Karpas-422 (cell line): ENCODE results near the gene TMEM163. TPM values are rescaled to one million over a fixed set of nuclear protein-coding genes. Genes with fewer than 3 reads are reported as not detected.
"Not testable (repeated sequence)": the region's sequence is repeated elsewhere in the genome, so short reads cannot be mapped to it uniquely, and the experiment has no call there.

ENCODE experiments used
- DNase-seq: peaks from one replicate; pipeline ENCODE4 v3.0.0-alpha.2; 2015
- H2AFZ ChIP-seq: fragments of 200-600 bp; sonication (generic); 2 replicates; pipeline ENCODE4 v1.6.1; 2014; ENCODE audit warnings: antibody characterized with exemption, low read length, mixed read lengths
- H3K27ac ChIP-seq: fragments of 200-600 bp; sonication (generic); 2 replicates; pipeline ENCODE4 v1.5.1; 2014; ENCODE audit warnings: mild to moderate bottlenecking, low read length, moderate library complexity
- H3K27me3 ChIP-seq: fragments of 200-600 bp; sonication (generic); 2 replicates; pipeline ENCODE4 v1.6.1; 2014; ENCODE audit warnings: low read length, mixed read lengths
- H3K36me3 ChIP-seq: fragments of 200-600 bp; sonication (generic); 2 replicates; pipeline ENCODE4 v1.6.1; 2014; ENCODE audit warnings: low read length, mixed read lengths; ENCODE audit not compliant: insufficient read depth
- H3K4me1 ChIP-seq: fragments of 200-600 bp; sonication (generic); 2 replicates; pipeline ENCODE4 v1.6.1; 2014; ENCODE audit warnings: mild to moderate bottlenecking, low read length, mixed read lengths
- H3K4me2 ChIP-seq: fragments of 200-600 bp; sonication (generic); 2 replicates; pipeline ENCODE4 v1.6.1; 2014; ENCODE audit warnings: low read length, low read depth, mild to moderate bottlenecking; ENCODE audit not compliant: poor library complexity, severe bottlenecking
- H3K4me3 ChIP-seq: fragments of 200-600 bp; sonication (generic); 2 replicates; pipeline ENCODE4 v1.5.1; 2014; ENCODE audit warnings: mild to moderate bottlenecking, antibody characterized with exemption, low read length, mixed read lengths
- H3K79me2 ChIP-seq: fragments of 200-600 bp; sonication (generic); 2 replicates; pipeline ENCODE4 v1.6.1; 2014; ENCODE audit warnings: mild to moderate bottlenecking, low read length, mixed read lengths
- H3K9ac ChIP-seq: fragments of 200-600 bp; sonication (generic); 2 replicates; pipeline ENCODE4 v1.6.0; 2014; ENCODE audit warnings: low read length
- H3K9me2 ChIP-seq: fragments of 200-600 bp; sonication (generic), shearing (Covaris generic); replicated peaks from 2 replicates; pipeline ENCODE4 v1.6.0; 2014; ENCODE audit warnings: mild to moderate bottlenecking, low read length, moderate library complexity; ENCODE audit not compliant: insufficient read depth
- H3K9me3 ChIP-seq: fragments of 300-700, 200-600 bp; sonication (generic); 2 replicates; pipeline ENCODE4 v1.6.1; 2014; ENCODE audit warnings: low read length, mixed read lengths
- H4K20me1 ChIP-seq: fragments of 200-600 bp; sonication (generic); 2 replicates; pipeline ENCODE4 v1.6.1; 2014; ENCODE audit warnings: mild to moderate bottlenecking, antibody characterized with exemption, low read length, low read depth; ENCODE audit not compliant: insufficient read depth
- total RNA-seq: library from RNA; depleted of rRNA; stranded (reverse); fragments of >200 nt; shearing (Covaris generic); gene quantifications from 2 replicates; pipeline ENCODE4 v1.2.3, GENCODE V29; 2014; ENCODE audit warnings: low replicate concordance

The TMEM163 gene
- total RNA-seq, 1 experiment from 2014 or later, result 4.7 TPM

GRCh38 chr2:134662751-134663150 lies 56.0 kb downstream of the TMEM163 start:
- Histone ChIP-seq H3K27ac (no peak overlapping the region), H2AFZ (no peak overlapping the region), H3K79me2 (no peaks in the 10 kb centered on the region), H3K9me3 (no peaks in the 10 kb centered on the region), H3K4me1 (peaks cover 5% of the 10 kb centered on the region; the same call in 1 of the 2 replicates), H3K9ac (no peak overlapping the region), H3K4me2 (no peak overlapping the region), H3K36me3 (no peaks in the 10 kb centered on the region), H3K4me3 (no peak overlapping the region), H4K20me1 (no peaks in the 10 kb centered on the region), H3K27me3 (no peaks in the 10 kb centered on the region), H3K9me2 (no peaks in the 10 kb centered on the region)
- no peak for DNase-seq

GRCh38 chr2:134660626-134661402 lies 58.0 kb downstream of the TMEM163 start:
- Histone ChIP-seq H4K20me1 (no peaks in the 10 kb centered on the region), H3K27me3 (no peaks in the 10 kb centered on the region), H3K4me3 (no peak overlapping the region), H3K79me2 (no peaks in the 10 kb centered on the region), H3K9me2 (no peaks in the 10 kb centered on the region), H3K4me2 (no peak overlapping the region), H2AFZ (no peak overlapping the region), H3K27ac (no peak overlapping the region), H3K9me3 (no peaks in the 10 kb centered on the region), H3K36me3 (no peaks in the 10 kb centered on the region), H3K9ac (no peak overlapping the region), H3K4me1 (peaks cover 5% of the 10 kb centered on the region; the same call in 1 of the 2 replicates)
- DNase-seq, result no peak

- no peaks in the 10 kb centered on the region for H4K20me1 ChIP-seq
- H3K9me2 ChIP-seq, result no peaks in the 10 kb centered on the region
- H2AFZ ChIP-seq, result no peak overlapping the region
- H3K36me3 ChIP-seq, result no peaks in the 10 kb centered on the region
- H3K9me3 ChIP-seq, result no peaks in the 10 kb centered on the region
- no peaks in the 10 kb centered on the region for H3K27me3 ChIP-seq
- no peaks in the 10 kb centered on the region for H3K79me2 ChIP-seq
- no peak overlapping the region for H3K4me3 ChIP-seq
- peaks cover 5% of the 10 kb centered on the region; the same call in 1 of the 2 replicates for H3K4me1 ChIP-seq
- H3K4me2 ChIP-seq, result no peak overlapping the region
- no peak for DNase-seq
- H3K9ac ChIP-seq, result no peak overlapping the region
- H3K27ac ChIP-seq, result no peak overlapping the region
Observed at GRCh38 chr2:134659724-134660123, 59.1 kb downstream of the TMEM163 start.

GRCh38 chr2:134657650-134658250 lies 61.0 kb downstream of the TMEM163 start:
- Histone ChIP-seq H3K9me3 (no peaks in the 10 kb centered on the region), H3K4me1 (peaks cover 5% of the 10 kb centered on the region; the same call in 1 of the 2 replicates), H3K36me3 (no peaks in the 10 kb centered on the region), H3K79me2 (no peaks in the 10 kb centered on the region), H3K4me3 (no peak overlapping the region), H4K20me1 (no peaks in the 10 kb centered on the region), H3K27me3 (no peaks in the 10 kb centered on the region), H3K9ac (no peak overlapping the region), H3K9me2 (no peaks in the 10 kb centered on the region), H3K4me2 (no peak overlapping the region), H3K27ac (no peak overlapping the region), H2AFZ (no peak overlapping the region)
- peak; percentile 74 for DNase-seq

GRCh38 chr2:134656391-134656790 lies 62.4 kb downstream of the TMEM163 start:
- H2AFZ ChIP-seq, result not testable (repeated sequence)

GRCh38 chr2:134648586-134648985 lies 70.2 kb downstream of the TMEM163 start:
- no peak overlapping the region for H3K9ac ChIP-seq
- no peaks in the 10 kb centered on the region for H3K9me2 ChIP-seq
- no peaks in the 10 kb centered on the region for H3K9me3 ChIP-seq
- peaks cover 5% of the 10 kb centered on the region for H3K4me1 ChIP-seq
- H3K79me2 ChIP-seq, result no peaks in the 10 kb centered on the region
- no peaks in the 10 kb centered on the region for H3K27me3 ChIP-seq
- no peak overlapping the region for H3K4me2 ChIP-seq
- no peak overlapping the region for H3K4me3 ChIP-seq
- no peaks in the 10 kb centered on the region for H4K20me1 ChIP-seq
- no peak overlapping the region for H2AFZ ChIP-seq
- no peak overlapping the region for H3K27ac ChIP-seq
- no peaks in the 10 kb centered on the region for H3K36me3 ChIP-seq
- DNase-seq, result no peak

More at GRCh38 chr2:134656391-134656790, 62.4 kb downstream of the TMEM163 start:
- H3K9me2 ChIP-seq, H3K4me2 ChIP-seq, H3K27me3 ChIP-seq, DNase-seq, H4K20me1 ChIP-seq, H3K4me1 ChIP-seq, H3K9ac ChIP-seq, H3K4me3 ChIP-seq, H3K9me3 ChIP-seq, H3K27ac ChIP-seq, H3K36me3 ChIP-seq, H3K79me2 ChIP-seq: not testable (repeated sequence)

- Histone ChIP-seq H4K20me1 (no peaks in the 10 kb centered on the region), H3K4me3 (no peak overlapping the region), H3K9ac (no peak overlapping the region), H2AFZ (no peak overlapping the region), H3K36me3 (no peaks in the 10 kb centered on the region), H3K27ac (no peak overlapping the region), H3K4me2 (no peak overlapping the region), H3K79me2 (no peaks in the 10 kb centered on the region), H3K4me1 (peaks cover 5% of the 10 kb centered on the region), H3K9me2 (no peaks in the 10 kb centered on the region), H3K9me3 (no peaks in the 10 kb centered on the region), H3K27me3 (no peaks in the 10 kb centered on the region)
- DNase-seq, result no peak
Observed at GRCh38 chr2:134647607-134648256, 71.1 kb downstream of the TMEM163 start.

GRCh38 chr2:134642938-134643337 lies 75.9 kb downstream of the TMEM163 start:
- Histone ChIP-seq H3K79me2 (no peaks in the 10 kb centered on the region), H3K4me1 (no peaks in the 10 kb centered on the region), H3K4me2 (no peak overlapping the region), H3K9me3 (no peaks in the 10 kb centered on the region), H4K20me1 (no peaks in the 10 kb centered on the region), H3K36me3 (no peaks in the 10 kb centered on the region), H3K4me3 (no peak overlapping the region), H3K27ac (no peak overlapping the region), H3K27me3 (no peaks in the 10 kb centered on the region), H3K9me2 (no peaks in the 10 kb centered on the region), H2AFZ (no peak overlapping the region), H3K9ac (no peak overlapping the region)
- DNase-seq, result no peak
